Right atrium auricular region (tissue), 2 donors: ENCODE measurements around the gene KCNJ11. TPM values are rescaled to one million over a fixed set of nuclear protein-coding genes. Genes with fewer than 3 reads are reported as not detected.

Experiments used
- DNase-seq: peaks from one replicate; pipeline ENCODE4 v3.0.0-alpha.2; 2019; ENCODE audit warnings: low spot score
- H3K27ac ChIP-seq, 2 donors: fragments of 200-600 bp; sonication (generic); 1 replicate in 1 of 2; 2 replicates in 1 of 2; pipeline ENCODE4 v1.5.1; 2016 to 2019
- H3K27me3 ChIP-seq, 2 donors: fragments of 200-600 bp; sonication (generic); one replicate each; pipeline versions ENCODE4 v1.5.1 to v1.6.0; 2017 to 2019
- H3K36me3 ChIP-seq: fragments of 200-600 bp; sonication (generic); one replicate; pipeline ENCODE4 v1.5.1; 2016
- H3K4me1 ChIP-seq, 2 donors: fragments of 200-600 bp; sonication (generic); one replicate each; pipeline versions ENCODE4 v1.5.1 to v1.6.0; 2017 to 2019
- H3K4me3 ChIP-seq, 2 donors: fragments of 200-600 bp; sonication (generic); 1 replicate in 1 of 2; 2 replicates in 1 of 2; pipeline ENCODE4 v1.5.1; 2017 to 2019; ENCODE audit warnings: mild to moderate bottlenecking in 1 of 2, moderate library complexity in 1 of 2
- H3K9me3 ChIP-seq, 2 donors: fragments of 200-600 bp; sonication (generic); one replicate each; pipeline ENCODE4 v1.5.1; 2019
- CTCF ChIP-seq, 2 donors: fragments of 200-600 bp; sonication (generic); IDR thresholded peaks; one replicate each; pipeline ENCODE4 v1.5.1; 2019; ENCODE audit warnings: antibody characterized with exemption in 2 of 2
- total RNA-seq, 2 donors: library from RNA; depleted of rRNA; stranded (reverse); fragments of >200 nt; gene quantifications; one replicate each; pipeline ENCODE4 v1.1.0, GENCODE V29; 2016

Gene KCNJ11
- total RNA-seq, 2 donors from 2014 or later = 18.7 to 19.5 TPM

DNA sequence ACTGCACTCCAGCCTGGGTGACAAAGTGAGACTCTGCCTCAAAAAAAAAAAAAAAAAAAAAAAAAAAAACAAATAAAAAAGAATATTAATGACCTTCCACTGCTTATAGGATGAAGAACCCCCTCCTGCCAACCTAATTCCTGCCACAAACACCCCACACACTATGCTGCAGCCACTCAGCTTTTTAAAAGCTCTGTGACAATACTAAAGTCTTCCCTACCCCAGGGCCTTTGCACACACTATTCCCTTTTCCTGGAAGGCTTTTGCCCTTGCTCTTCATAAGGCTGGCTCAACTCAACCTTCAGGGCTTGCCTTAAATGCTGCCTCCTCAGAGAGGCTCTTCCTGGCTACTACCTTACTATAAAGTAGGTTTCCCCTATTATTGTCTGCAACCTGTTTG lies 10.8 kb upstream of the KCNJ11 start:
- no peak for DNase-seq
- Histone ChIP-seq H3K36me3 (no peaks in the 10 kb centered on the region), H3K27ac (no peak overlapping the region), H3K4me3 (no peak overlapping the region), H3K9me3 (no peaks in the 10 kb centered on the region), H3K4me1 (peaks cover 0 to 12% of the 10 kb centered on the region in 2 donors), H3K27me3 (no peaks in the 10 kb centered on the region)
- no peak for TF ChIP-seq CTCF (IDR thresholded peaks at IDR 0.05)

- no peak for DNase-seq
- TF ChIP-seq CTCF (IDR thresholded peaks at IDR 0.05) = no peak
- Histone ChIP-seq H3K36me3 (no peaks in the 10 kb centered on the region), H3K9me3 (no peaks in the 10 kb centered on the region), H3K4me3 (no peak overlapping the region), H3K27ac (no peak overlapping the region), H3K4me1 (peaks cover 0 to 12% of the 10 kb centered on the region in 2 donors), H3K27me3 (no peaks in the 10 kb centered on the region)
These were observed 9.0 kb upstream of the KCNJ11 start for GRCh38 chr11:17397311-17398002.

GRCh38 chr11:17396598-17397310 lies 8.3 kb upstream of the KCNJ11 start:
- H3K27ac ChIP-seq = no peak overlapping the region
- no peak for TF ChIP-seq CTCF (IDR thresholded peaks at IDR 0.05)

DNA sequence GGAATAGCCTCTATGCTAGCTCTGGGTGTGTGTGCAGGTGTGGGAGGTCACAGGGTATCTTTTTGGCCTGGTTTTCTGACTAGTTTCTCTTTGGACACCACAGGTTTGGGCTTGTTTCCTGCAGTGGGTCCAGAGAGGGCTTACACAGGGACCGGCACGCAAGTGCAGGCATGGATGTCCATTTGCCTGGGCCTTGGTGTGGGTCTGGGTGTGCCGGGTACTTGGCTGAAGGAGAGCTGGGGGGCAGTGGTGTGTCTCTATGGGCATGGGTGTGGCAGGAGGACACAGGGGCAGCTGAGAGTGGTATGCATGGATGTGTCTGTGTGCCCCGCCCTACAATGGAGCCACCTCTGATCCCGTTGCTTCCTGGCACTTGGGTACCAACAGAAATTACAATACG lies 7.5 kb upstream of the KCNJ11 start:
- H3K27me3 ChIP-seq = no peaks in the 10 kb centered on the region
- peaks cover 0 to 4% of the 10 kb centered on the region in 2 donors for H3K4me1 ChIP-seq
- no peaks in the 10 kb centered on the region for H3K9me3 ChIP-seq
- TF ChIP-seq CTCF (IDR thresholded peaks at IDR 0.05) = no peak
- DNase-seq = no peak
- H3K36me3 ChIP-seq = no peaks in the 10 kb centered on the region
- no peak overlapping the region for H3K27ac ChIP-seq
- no peak overlapping the region for H3K4me3 ChIP-seq

More at GRCh38 chr11:17396598-17397310, 8.3 kb upstream of the KCNJ11 start:
- H3K4me1 ChIP-seq = peaks cover 0 to 12% of the 10 kb centered on the region in 2 donors
- DNase-seq = no peak
- no peaks in the 10 kb centered on the region for H3K36me3 ChIP-seq
- no peaks in the 10 kb centered on the region for H3K9me3 ChIP-seq
- H3K27me3 ChIP-seq = no peaks in the 10 kb centered on the region
- H3K4me3 ChIP-seq = no peak overlapping the region

DNA sequence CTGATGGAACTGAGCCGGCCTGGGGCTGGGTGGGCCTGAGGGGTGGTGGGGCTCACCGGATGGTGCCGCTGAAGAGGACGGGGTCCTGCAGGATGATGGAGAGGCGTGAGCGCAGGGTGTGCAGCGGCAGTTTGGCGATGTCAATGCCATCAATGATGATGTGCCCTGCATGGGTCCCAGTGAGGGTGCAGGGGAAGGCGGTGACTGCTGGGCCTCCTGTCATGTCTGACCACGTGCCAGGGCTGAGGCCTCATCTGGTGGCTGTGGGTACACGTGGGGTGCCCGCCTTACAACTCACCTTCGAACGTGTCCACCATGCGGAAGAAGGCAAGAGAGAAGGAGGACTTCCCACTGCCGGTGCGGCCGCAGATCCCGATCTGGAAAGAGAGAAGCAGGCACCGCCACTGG lies 7.1 kb upstream of the KCNJ11 start:
- no peak for DNase-seq
- Histone ChIP-seq H3K9me3 (no peaks in the 10 kb centered on the region), H3K4me1 (no peaks in the 10 kb centered on the region), H3K4me3 (no peak overlapping the region), H3K27ac (no peak overlapping the region), H3K27me3 (no peaks in the 10 kb centered on the region), H3K36me3 (no peaks in the 10 kb centered on the region)
- no peak for TF ChIP-seq CTCF (IDR thresholded peaks at IDR 0.05)
